Measurements from ENCODE around the gene CYP2C9. TPM values are rescaled to one million over a fixed set of nuclear protein-coding genes. Genes with fewer than 3 reads are reported as not detected.

CYP2C9 gene
- total and polyA plus RNA-seq, 10 of the 15 experiments (the other 5 are each of a cell fraction or from before 2014, with no cell fraction given): 0.04 to 0.23 (median 0.06) TPM; not detected in 7

DNA sequence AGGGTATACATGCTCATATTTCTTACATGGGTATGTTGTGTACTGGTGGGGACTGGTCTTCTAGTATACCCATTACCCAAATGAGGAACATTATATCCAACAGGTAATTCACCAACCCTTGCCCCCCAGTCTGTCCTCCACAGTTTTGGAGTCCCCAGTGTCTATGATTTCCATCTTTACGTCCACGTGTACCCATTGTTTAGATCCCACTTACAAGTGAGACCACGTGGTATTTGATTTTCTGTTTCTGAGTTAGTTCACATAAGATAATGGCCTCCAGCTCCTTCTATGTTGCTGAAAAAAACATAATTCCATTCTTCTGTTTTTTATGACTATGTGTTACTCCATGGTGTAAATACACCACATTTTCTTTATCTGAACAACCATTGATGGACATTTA lies 49.3 kb upstream of the CYP2C9 start:
- POLR2A ChIA-PET: no interaction called here
- Histone ChIP-seq H3K4me3 (no peak overlapping the region), H3K9me3 (replicated peaks; ENCODE audit: control insufficient read depth, insufficient read depth, low read length) (no peaks in the 10 kb centered on the region), H3K4me2 (ENCODE audit: control insufficient read depth, insufficient read depth) (no peak overlapping the region), H2AFZ (ENCODE audit: control insufficient read depth, low read depth, low read length) (no peak overlapping the region), H3K9ac (ENCODE audit: control insufficient read depth, insufficient read depth, low read length) (no peak overlapping the region), H3K4me1 (ENCODE audit: control insufficient read depth, insufficient read depth, low read length) (no peaks in the 10 kb centered on the region), H4K20me1 (ENCODE audit: control insufficient read depth, insufficient read depth) (no peaks in the 10 kb centered on the region), H3K79me2 (ENCODE audit: control insufficient read depth, insufficient read depth, low read length) (no peaks in the 10 kb centered on the region), H3K36me3 (ENCODE audit: control insufficient read depth in 2 of 2, insufficient read depth in 2 of 2, low read length in 1 of 2) (no peaks in the 10 kb centered on the region), H3K27me3 (replicated peaks in 1 of 2; ENCODE audit: control insufficient read depth in 2 of 2, insufficient read depth in 2 of 2, low read length in 1 of 2) (no peaks in the 10 kb centered on the region), H3K27ac (ENCODE audit: control insufficient read depth, insufficient read depth) (no peak overlapping the region)
- TF ChIP-seq SUPT20H (IDR thresholded peaks at IDR 0.05; ENCODE audit: borderline replicate concordance, control insufficient read depth, low read depth, low read length) (no peak), PAX8 (IDR thresholded peaks at IDR 0.05) (no peak), YBX1 (IDR thresholded peaks at IDR 0.05) (no peak), FOXM1 (IDR thresholded peaks at IDR 0.05; ENCODE audit: low read depth, low read length) (no peak), EP300 (IDR thresholded peaks at IDR 0.05; ENCODE audit: borderline replicate concordance in 1 of 2, control insufficient read depth in 1 of 2, low read depth in 2 of 2, low read length in 2 of 2) (no peak), ATF3 (IDR thresholded peaks at IDR 0.05; ENCODE audit: borderline replicate concordance, extremely low read depth, low read depth, low read length) (no peak), MTA2 (IDR thresholded peaks at IDR 0.05; ENCODE audit: low read depth) (no peak), MXI1 (IDR thresholded peaks at IDR 0.05; ENCODE audit: low read depth, low read length) (no peak)
- TF ChIP-seq, protein P1, sequence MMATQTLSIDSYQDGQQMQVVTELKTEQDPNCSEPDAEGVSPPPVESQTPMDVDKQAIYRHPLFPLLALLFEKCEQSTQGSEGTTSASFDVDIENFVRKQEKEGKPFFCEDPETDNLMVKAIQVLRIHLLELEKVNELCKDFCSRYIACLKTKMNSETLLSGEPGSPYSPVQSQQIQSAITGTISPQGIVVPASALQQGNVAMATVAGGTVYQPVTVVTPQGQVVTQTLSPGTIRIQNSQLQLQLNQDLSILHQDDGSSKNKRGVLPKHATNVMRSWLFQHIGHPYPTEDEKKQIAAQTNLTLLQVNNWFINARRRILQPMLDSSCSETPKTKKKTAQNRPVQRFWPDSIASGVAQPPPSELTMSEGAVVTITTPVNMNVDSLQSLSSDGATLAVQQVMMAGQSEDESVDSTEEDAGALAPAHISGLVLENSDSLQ (IDR thresholded peaks at IDR 0.05): no peak
- 32% methylated on average over 3 of the region's 3 CpGs for WGBS (ENCODE audit: insufficient coverage, insufficient replicate concordance, low lambda C conversion rate, missing lambda C conversion rate)
- intact Hi-C loops (cut with micrococcal nuclease; ENCODE audit: unreplicated experiment): loop anchor here (10.0 kb wide), 1 partner anchor 56 kb away; no protein-coding TSS in a partner anchor
- ATAC-seq (no peak), DNase-seq (ENCODE audit: low read depth, low spot score) (no peak), FAIRE-seq (no peak)
- BruUV-seq (replicated peaks): no TSS peak
- RAD21 ChIA-PET (ENCODE audit: unreplicated experiment): no interaction called here
- CTCF ChIA-PET: no interaction called here
- in situ Hi-C loops (cut with MboI): no loop called here
- SMC1A ChIA-PET (ENCODE audit: uncharacterized antibody, unreplicated experiment): interaction anchor here (0.6 kb wide), 1 partner anchor 1926 kb away, joined by 4 read pairs; no protein-coding TSS in a partner anchor
